Neural cell (in vitro differentiated cells): Measurements from ENCODE around the gene THOP1.

ENCODE experiments used
- MXI1 ChIP-seq: fragments of 450-650 bp; conservative IDR thresholded peaks from 2 replicates; pipeline ENCODE4 v1.6.1; 2014; ENCODE audit warnings: antibody characterized with exemption, mild to moderate bottlenecking; ENCODE audit not compliant: poor library complexity, severe bottlenecking
- POLR2AphosphoS5 ChIP-seq: IDR thresholded peaks from 2 replicates; pipeline ENCODE4 v1.6.1; 2012
- RAD21 ChIP-seq: fragments of 450-650 bp; conservative IDR thresholded peaks from 2 replicates; pipeline ENCODE4 v1.6.1; 2014; ENCODE audit warnings: antibody characterized with exemption, mild to moderate bottlenecking, moderate library complexity
- REST ChIP-seq: IDR thresholded peaks from 2 replicates; pipeline ENCODE4 v1.6.1; 2012; ENCODE audit warnings: borderline replicate concordance
- TAF1 ChIP-seq: IDR thresholded peaks from 2 replicates; pipeline ENCODE4 v1.6.1; 2012; ENCODE audit warnings: low read depth
- TF ChIP-seq, protein P1 (sequence below): fragments of 450-650 bp; IDR thresholded peaks from 2 replicates; pipeline ENCODE4 v1.5.1; 2014; ENCODE audit warnings: antibody characterized with exemption, mild to moderate bottlenecking, moderate library complexity; ENCODE audit not compliant: poor library complexity, severe bottlenecking

- TF ChIP-seq, protein P1, sequence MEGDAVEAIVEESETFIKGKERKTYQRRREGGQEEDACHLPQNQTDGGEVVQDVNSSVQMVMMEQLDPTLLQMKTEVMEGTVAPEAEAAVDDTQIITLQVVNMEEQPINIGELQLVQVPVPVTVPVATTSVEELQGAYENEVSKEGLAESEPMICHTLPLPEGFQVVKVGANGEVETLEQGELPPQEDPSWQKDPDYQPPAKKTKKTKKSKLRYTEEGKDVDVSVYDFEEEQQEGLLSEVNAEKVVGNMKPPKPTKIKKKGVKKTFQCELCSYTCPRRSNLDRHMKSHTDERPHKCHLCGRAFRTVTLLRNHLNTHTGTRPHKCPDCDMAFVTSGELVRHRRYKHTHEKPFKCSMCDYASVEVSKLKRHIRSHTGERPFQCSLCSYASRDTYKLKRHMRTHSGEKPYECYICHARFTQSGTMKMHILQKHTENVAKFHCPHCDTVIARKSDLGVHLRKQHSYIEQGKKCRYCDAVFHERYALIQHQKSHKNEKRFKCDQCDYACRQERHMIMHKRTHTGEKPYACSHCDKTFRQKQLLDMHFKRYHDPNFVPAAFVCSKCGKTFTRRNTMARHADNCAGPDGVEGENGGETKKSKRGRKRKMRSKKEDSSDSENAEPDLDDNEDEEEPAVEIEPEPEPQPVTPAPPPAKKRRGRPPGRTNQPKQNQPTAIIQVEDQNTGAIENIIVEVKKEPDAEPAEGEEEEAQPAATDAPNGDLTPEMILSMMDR = no peak
- TF ChIP-seq REST = no peak
- TF ChIP-seq POLR2AphosphoS5 = no peak
- no peak for TF ChIP-seq TAF1
- TF ChIP-seq RAD21 = no peak
- no peak for TF ChIP-seq MXI1
These were observed 49.1 kb downstream of the THOP1 start for GRCh38 chr19:2834294-2834871.
